Measurements from ENCODE around the gene COPG1.

DNA sequence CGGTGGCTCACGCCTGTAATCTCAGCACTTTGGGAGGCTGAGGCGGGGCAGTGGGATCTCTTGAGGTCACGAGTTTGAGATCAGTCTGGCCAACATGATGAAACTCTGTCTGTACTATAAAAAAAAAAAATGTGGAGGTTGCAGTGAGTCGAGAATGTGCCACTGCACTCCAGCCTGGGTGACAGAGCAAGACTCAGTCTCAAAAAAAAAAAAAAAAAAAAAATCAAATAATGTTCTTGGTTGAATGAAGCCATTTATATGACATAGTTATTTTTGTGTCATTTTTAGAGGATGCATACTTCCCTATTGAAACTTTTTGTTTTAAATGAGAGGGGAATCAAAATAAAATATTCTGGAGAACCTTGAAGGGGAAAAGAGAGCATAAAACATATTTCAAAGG lies 32.3 kb downstream of the COPG1 start:
- TF ChIP-seq POLR2A (IDR thresholded peaks at IDR 0.05) (no peak), POLR2AphosphoS5 (IDR thresholded peaks at IDR 0.05) (no peak), EP300 (IDR thresholded peaks at IDR 0.05) (no peak)
- TF ChIP-seq, protein P1, sequence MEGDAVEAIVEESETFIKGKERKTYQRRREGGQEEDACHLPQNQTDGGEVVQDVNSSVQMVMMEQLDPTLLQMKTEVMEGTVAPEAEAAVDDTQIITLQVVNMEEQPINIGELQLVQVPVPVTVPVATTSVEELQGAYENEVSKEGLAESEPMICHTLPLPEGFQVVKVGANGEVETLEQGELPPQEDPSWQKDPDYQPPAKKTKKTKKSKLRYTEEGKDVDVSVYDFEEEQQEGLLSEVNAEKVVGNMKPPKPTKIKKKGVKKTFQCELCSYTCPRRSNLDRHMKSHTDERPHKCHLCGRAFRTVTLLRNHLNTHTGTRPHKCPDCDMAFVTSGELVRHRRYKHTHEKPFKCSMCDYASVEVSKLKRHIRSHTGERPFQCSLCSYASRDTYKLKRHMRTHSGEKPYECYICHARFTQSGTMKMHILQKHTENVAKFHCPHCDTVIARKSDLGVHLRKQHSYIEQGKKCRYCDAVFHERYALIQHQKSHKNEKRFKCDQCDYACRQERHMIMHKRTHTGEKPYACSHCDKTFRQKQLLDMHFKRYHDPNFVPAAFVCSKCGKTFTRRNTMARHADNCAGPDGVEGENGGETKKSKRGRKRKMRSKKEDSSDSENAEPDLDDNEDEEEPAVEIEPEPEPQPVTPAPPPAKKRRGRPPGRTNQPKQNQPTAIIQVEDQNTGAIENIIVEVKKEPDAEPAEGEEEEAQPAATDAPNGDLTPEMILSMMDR (IDR thresholded peaks at IDR 0.05): no peak

Data from upper lobe of left lung (tissue), 4 donors.